Loucy (cell line): ENCODE data around the gene EMX2.

Experiments
- CTCF ChIP-seq: fragments of 200-600 bp; sonication (generic); conservative IDR thresholded peaks from 2 replicates; pipeline ENCODE4 v1.5.1; 2014; ENCODE audit warnings: mild to moderate bottlenecking, antibody characterized with exemption, low read length
- EZH2phosphoT487 ChIP-seq: fragments of 200-600 bp; IDR thresholded peaks from 2 replicates; pipeline ENCODE4 v1.6.1; 2018; ENCODE audit warnings: antibody characterized with exemption, mild to moderate bottlenecking, moderate library complexity, borderline replicate concordance

- TF ChIP-seq CTCF (no peak), EZH2phosphoT487 (no peak)
Observed at GRCh38 chr10:117539903-117540639, 2.5 kb upstream of the EMX2 start.
